22Rv1 (cell line): ENCODE results near the gene GFER.

Source experiments
- ZFX ChIP-seq: fragments of 450-650 bp; IDR thresholded peaks from 2 replicates; pipeline ENCODE4 v1.6.1; 2017; ENCODE audit warnings: antibody characterized with exemption, borderline replicate concordance
- TF ChIP-seq, protein P1 (sequence below): fragments of 450-650 bp; IDR thresholded peaks from 2 replicates; pipeline ENCODE4 v1.5.1; 2017; ENCODE audit warnings: mild to moderate bottlenecking

DNA sequence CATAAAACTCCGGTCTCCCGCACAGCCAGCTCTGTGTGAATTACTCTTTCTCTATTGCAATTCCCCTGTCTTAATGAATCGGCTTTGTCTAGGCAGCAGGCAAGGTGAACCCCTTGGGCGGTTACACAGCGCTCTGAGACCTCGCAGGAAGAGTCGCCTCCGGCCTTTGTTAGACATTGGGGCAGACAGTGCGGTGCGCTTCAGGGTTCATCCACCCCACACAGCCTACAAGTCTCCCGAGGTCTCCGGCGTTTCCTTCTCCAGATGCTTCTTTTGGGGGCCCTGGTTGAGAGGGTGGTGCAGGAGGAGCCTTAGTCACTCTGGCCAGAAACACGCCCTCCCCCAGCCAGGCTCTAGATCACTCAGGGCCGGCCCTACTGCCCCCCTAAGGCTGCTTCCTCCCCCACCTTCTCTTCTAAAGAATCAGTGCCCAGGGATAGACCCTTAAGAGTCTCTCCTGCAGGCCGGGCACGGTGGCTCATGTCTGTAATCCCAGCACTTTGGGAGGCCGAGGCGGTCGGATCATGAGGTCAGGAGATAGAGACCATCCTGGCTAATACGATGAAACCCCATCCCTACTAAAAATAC is 39.3 kb upstream of the GFER start:
- TF ChIP-seq, protein P1, sequence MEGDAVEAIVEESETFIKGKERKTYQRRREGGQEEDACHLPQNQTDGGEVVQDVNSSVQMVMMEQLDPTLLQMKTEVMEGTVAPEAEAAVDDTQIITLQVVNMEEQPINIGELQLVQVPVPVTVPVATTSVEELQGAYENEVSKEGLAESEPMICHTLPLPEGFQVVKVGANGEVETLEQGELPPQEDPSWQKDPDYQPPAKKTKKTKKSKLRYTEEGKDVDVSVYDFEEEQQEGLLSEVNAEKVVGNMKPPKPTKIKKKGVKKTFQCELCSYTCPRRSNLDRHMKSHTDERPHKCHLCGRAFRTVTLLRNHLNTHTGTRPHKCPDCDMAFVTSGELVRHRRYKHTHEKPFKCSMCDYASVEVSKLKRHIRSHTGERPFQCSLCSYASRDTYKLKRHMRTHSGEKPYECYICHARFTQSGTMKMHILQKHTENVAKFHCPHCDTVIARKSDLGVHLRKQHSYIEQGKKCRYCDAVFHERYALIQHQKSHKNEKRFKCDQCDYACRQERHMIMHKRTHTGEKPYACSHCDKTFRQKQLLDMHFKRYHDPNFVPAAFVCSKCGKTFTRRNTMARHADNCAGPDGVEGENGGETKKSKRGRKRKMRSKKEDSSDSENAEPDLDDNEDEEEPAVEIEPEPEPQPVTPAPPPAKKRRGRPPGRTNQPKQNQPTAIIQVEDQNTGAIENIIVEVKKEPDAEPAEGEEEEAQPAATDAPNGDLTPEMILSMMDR: no peak
- TF ChIP-seq ZFX: no peak
